ENCODE measurements around the gene RLF. TPM values are rescaled to one million over a fixed set of nuclear protein-coding genes. Genes with fewer than 3 reads are reported as not detected.

RLF gene
- total and polyA plus RNA-seq, 2 of the 8 experiments (the other 6 are each of a cell fraction or from before 2014, with no cell fraction given) = 4.2 to 18.0 TPM

GRCh38 chr1:40273547-40274166, 112.5 kb downstream of the RLF start:
- H4K91ac ChIP-seq (replicated peaks; ENCODE audit: insufficient read length, low read length) = no peak overlapping the region
- no peak overlapping the region for H4K8ac ChIP-seq (ENCODE audit: extremely low read depth, insufficient read depth, low read length)
- H3K27me3 ChIP-seq (replicated peaks in 1 of 4; ENCODE audit: control insufficient read depth in 3 of 4, extremely low read depth in 1 of 4, insufficient read depth in 3 of 4, low read length in 3 of 4) = no peaks in the 10 kb centered on the region
- no peak for FAIRE-seq
- H3K56ac ChIP-seq (replicated peaks; ENCODE audit: insufficient read length, low read depth, low read length) = no peak overlapping the region
- 94% methylated on average over 4 of the region's 4 CpGs; no CpG with 5 or more reads in 1 of the 2 experiments for WGBS, 2 experiments (ENCODE audit: extremely low coverage in 1 of 2, insufficient coverage in 1 of 2, insufficient read length in 1 of 2, insufficient replicate concordance in 2 of 2, low coverage in 1 of 2, low lambda C conversion rate in 2 of 2, missing lambda C conversion rate in 1 of 2)
- no peak overlapping the region for H3K4me3 ChIP-seq (ENCODE audit: extremely low read depth in 1 of 4, insufficient read depth in 2 of 4, low read depth in 3 of 4, low read length in 4 of 4)
- no peak overlapping the region for H3K9ac ChIP-seq (replicated peaks in 1 of 4; ENCODE audit: extremely low read depth in 1 of 4, low read depth in 3 of 4, low read length in 3 of 4)
- no peaks in the 10 kb centered on the region for H3K9me3 ChIP-seq (ENCODE audit: insufficient read depth in 2 of 2, low read depth in 1 of 2, low read length in 1 of 2)
- H2BK120ac ChIP-seq (replicated peaks; ENCODE audit: low read depth, low read length) = no peak overlapping the region
- H3K4ac ChIP-seq (replicated peaks; ENCODE audit: insufficient read length, low read depth, low read length) = no peak overlapping the region
- POLR2A ChIA-PET (ENCODE audit: partially characterized antibody) = interaction anchor here (0.6 to 1.8 kb wide), 4 partner anchors 15 to 206 kb away, joined by 3 to 8 read pairs (median 4); partner anchors contain the start of gene ZMPSTE24
- no peak overlapping the region for H4K5ac ChIP-seq (ENCODE audit: insufficient read length, low read depth, low read length)
- no peak overlapping the region for H2AFZ ChIP-seq (ENCODE audit: low read length)
- H3K23me2 ChIP-seq (ENCODE audit: low read depth, low read length) = no peaks in the 10 kb centered on the region; the same call in 1 of the 2 replicates
- no peak overlapping the region for H3K14ac ChIP-seq (ENCODE audit: insufficient read length)
- H3K18ac ChIP-seq (ENCODE audit: extremely low read depth, low read length) = no peak overlapping the region
- peaks cover 4 to 49% (median 13%) of the 10 kb centered on the region in 4 experiments; a peak in 7 of 8 replicates for H3K36me3 ChIP-seq (ENCODE audit: control insufficient read depth in 2 of 4, insufficient read depth in 4 of 4, low read length in 3 of 4)
- CTCF ChIA-PET (ENCODE audit: partially characterized antibody) = interaction anchor here (0.6 to 1.9 kb wide), 3 partner anchors 41 to 130 kb away, joined by 3 to 7 read pairs (median 3); no protein-coding TSS in a partner anchor
- no peak overlapping the region for H2BK20ac ChIP-seq (ENCODE audit: low read length)
- no peak overlapping the region for H2AK5ac ChIP-seq (ENCODE audit: low read depth, low read length)
- H3K23ac ChIP-seq (ENCODE audit: insufficient read length) = no peak overlapping the region
- no peak for TF ChIP-seq KDM4A (IDR thresholded peaks at IDR 0.05; ENCODE audit: low read depth, low read length, severe bottlenecking)
- no peak for TF ChIP-seq PHF8 (conservative IDR thresholded peaks at IDR 0.05; ENCODE audit: low read depth, low read length)
- TF ChIP-seq SIX5 (IDR thresholded peaks at IDR 0.05; ENCODE audit: low read depth, low read length) = no peak
- no peak for TF ChIP-seq SP4 (IDR thresholded peaks at IDR 0.05; ENCODE audit: low read length)
- TF ChIP-seq ZNF274 (IDR thresholded peaks at IDR 0.05; ENCODE audit: borderline replicate concordance, extremely low read depth, low read length) = no peak
- no peak for TF ChIP-seq CBX8 (IDR thresholded peaks at IDR 0.05; ENCODE audit: borderline replicate concordance, low read depth, low read length)
- no peak for TF ChIP-seq GTF2F1 (IDR thresholded peaks at IDR 0.05; ENCODE audit: borderline replicate concordance, low read depth, low read length)
- no peak for TF ChIP-seq KDM1A (IDR thresholded peaks at IDR 0.05; ENCODE audit: borderline replicate concordance, low read length)
- no peak for TF ChIP-seq YY1 (IDR thresholded peaks at IDR 0.05; ENCODE audit: low read depth, low read length)
- TF ChIP-seq CHD2 (IDR thresholded peaks at IDR 0.05; ENCODE audit: low read length) = no peak
- no peak for TF ChIP-seq POLR2AphosphoS5 (IDR thresholded peaks at IDR 0.05; ENCODE audit: low read depth, low read length)
- no peak for TF ChIP-seq EZH2 (IDR thresholded peaks at IDR 0.05; ENCODE audit: low read depth, low read length, severe bottlenecking)
- no peak for TF ChIP-seq FOSL1 (IDR thresholded peaks at IDR 0.05; ENCODE audit: insufficient read depth, low read depth, low read length)
- TF ChIP-seq HDAC6 (IDR thresholded peaks at IDR 0.05; ENCODE audit: low read depth, low read length) = no peak
- H4K20me1 ChIP-seq (replicated peaks in 1 of 2; ENCODE audit: control insufficient read depth in 1 of 2, insufficient read depth in 2 of 2, low read length in 2 of 2) = no peaks in the 10 kb centered on the region
- H2BK12ac ChIP-seq (ENCODE audit: low read depth, low read length) = no peak overlapping the region
- no peaks in the 10 kb centered on the region for H3K79me2 ChIP-seq (ENCODE audit: control insufficient read depth in 1 of 2, insufficient read depth in 2 of 2, low read length in 2 of 2)
- no peak for DNase-seq (ENCODE audit: low read depth in 1 of 2, low spot score in 2 of 2)
- no peak overlapping the region for H2BK15ac ChIP-seq (ENCODE audit: low read length)
- H2BK5ac ChIP-seq (ENCODE audit: low read depth, low read length) = no peak overlapping the region
- no peak overlapping the region for H3K27ac ChIP-seq (ENCODE audit: low read depth, low read length)
- H3K4me2 ChIP-seq (ENCODE audit: insufficient read depth in 1 of 2, low read depth in 2 of 2, low read length in 2 of 2) = no peak overlapping the region
- H3K79me1 ChIP-seq (ENCODE audit: low read depth, low read length) = no peaks in the 10 kb centered on the region
- no peaks in the 10 kb centered on the region for H3K4me1 ChIP-seq (replicated peaks in 1 of 4; ENCODE audit: control insufficient read depth in 3 of 4, insufficient read depth in 4 of 4, low read length in 3 of 4)
